Measurements from ENCODE around the gene TRNAU1AP.

GRCh38 chr1:28581531-28582247, 28.8 kb downstream of the TRNAU1AP start:
- TF ChIP-seq TAF1 (IDR thresholded peaks at IDR 0.05; ENCODE audit: borderline replicate concordance, insufficient read depth, low read length) (peak; percentile 99), POLR2AphosphoS5 (IDR thresholded peaks at IDR 0.05; ENCODE audit: low read depth, low read length) (peak; percentile 100), SIN3A (IDR thresholded peaks at IDR 0.05; ENCODE audit: borderline replicate concordance, insufficient read depth, low read length) (no peak)
- TF ChIP-seq, protein P1, sequence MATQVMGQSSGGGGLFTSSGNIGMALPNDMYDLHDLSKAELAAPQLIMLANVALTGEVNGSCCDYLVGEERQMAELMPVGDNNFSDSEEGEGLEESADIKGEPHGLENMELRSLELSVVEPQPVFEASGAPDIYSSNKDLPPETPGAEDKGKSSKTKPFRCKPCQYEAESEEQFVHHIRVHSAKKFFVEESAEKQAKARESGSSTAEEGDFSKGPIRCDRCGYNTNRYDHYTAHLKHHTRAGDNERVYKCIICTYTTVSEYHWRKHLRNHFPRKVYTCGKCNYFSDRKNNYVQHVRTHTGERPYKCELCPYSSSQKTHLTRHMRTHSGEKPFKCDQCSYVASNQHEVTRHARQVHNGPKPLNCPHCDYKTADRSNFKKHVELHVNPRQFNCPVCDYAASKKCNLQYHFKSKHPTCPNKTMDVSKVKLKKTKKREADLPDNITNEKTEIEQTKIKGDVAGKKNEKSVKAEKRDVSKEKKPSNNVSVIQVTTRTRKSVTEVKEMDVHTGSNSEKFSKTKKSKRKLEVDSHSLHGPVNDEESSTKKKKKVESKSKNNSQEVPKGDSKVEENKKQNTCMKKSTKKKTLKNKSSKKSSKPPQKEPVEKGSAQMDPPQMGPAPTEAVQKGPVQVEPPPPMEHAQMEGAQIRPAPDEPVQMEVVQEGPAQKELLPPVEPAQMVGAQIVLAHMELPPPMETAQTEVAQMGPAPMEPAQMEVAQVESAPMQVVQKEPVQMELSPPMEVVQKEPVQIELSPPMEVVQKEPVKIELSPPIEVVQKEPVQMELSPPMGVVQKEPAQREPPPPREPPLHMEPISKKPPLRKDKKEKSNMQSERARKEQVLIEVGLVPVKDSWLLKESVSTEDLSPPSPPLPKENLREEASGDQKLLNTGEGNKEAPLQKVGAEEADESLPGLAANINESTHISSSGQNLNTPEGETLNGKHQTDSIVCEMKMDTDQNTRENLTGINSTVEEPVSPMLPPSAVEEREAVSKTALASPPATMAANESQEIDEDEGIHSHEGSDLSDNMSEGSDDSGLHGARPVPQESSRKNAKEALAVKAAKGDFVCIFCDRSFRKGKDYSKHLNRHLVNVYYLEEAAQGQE (IDR thresholded peaks at IDR 0.05; ENCODE audit: insufficient read depth in 1 of 2, low read depth in 2 of 2, low read length in 2 of 2), result peak; percentile 33 to 70; a peak in 1 of 4 replicates

Measured in PFSK-1 (cell line).